GM13976 (cell line): ENCODE measurements around the gene COMMD8.

Source experiments
- DNase-seq: peaks from one replicate; pipeline ENCODE4 v3.0.0; 2012; ENCODE audit warnings: low spot score
- CTCF ChIP-seq: IDR thresholded peaks from 2 replicates; pipeline ENCODE4 v1.5.1; 2012; ENCODE audit warnings: borderline replicate concordance, mild to moderate bottlenecking; ENCODE audit not compliant: insufficient read depth; ENCODE audit errors: extremely low read depth, missing control alignments, control extremely low read depth
- in situ Hi-C: fragments of 300-500 bp; cut with MboI; formaldehyde crosslinking; loops from one replicate; pipeline ENCODE4 v1.12.0; 2022; ENCODE audit warnings: low sequenced_read_pairs, mixed read lengths, inconsistent platforms; ENCODE audit not compliant: unreplicated experiment

The COMMD8 gene

GRCh38 chr4:47485768-47486167 is 22.3 kb upstream of the COMMD8 start:
- no peak for DNase-seq
- in situ Hi-C loops = no loop called here
- no peak for TF ChIP-seq CTCF

DNA sequence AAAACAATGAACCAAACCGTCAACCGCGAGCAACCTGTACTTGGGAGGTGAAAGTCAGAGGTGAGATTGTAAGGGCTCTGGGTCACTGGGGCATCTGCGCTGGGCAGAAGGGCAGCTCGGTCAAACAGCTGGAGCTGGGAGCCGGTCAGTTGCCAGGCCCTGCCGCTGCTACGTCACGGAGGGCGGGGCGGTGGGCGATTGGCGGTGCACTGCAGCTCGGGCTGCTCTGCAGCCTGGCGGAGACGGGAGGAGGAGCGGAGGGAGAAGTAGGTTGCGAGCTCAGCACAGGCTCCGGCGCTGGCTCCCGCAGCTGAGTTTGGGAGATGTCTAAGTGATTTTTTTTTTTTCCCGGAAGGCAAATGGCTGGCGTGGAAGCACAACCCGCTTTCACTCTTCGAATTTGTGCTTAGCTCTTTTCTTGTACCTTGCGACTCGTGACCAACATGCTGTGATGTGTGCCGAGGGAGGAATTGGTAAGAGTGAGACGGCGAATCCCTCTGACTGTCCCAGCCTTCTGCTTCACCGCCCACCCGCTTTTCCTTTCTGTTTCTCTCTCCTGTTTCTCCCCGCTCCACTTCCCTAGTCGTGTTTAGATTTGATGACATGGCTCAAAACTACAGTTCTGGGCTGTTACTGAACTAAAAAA is 21.7 kb upstream of the COMMD8 start, which contains the start of gene ATP10D:
ATP10D (plus strand) TSS at position 229 of the 646 bp plus-strand sequence. CDS start 27,266 bp downstream, outside the sequence.
- no peak for TF ChIP-seq CTCF
- peak; percentile 85 for DNase-seq
- in situ Hi-C loops = no loop called here

DNA sequence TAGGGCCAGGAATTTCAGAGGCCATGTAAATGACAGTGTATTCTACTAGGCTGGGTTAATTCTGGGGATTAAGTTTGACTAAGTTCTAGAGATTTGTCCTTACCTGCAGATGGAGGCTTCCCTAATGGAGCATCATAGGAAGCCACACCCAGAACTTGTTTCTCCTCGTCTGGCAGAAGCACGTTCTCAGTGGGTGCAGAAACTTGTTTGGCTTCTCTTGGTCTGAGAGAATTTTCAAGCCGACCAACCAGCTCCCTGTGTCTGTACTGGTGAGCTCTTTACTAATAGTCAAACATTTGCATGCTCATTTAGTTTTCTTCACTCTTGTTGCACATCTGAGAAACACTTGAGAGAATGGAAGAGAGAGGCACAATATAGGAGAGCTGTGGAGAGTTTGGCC is 20.7 kb upstream of the COMMD8 start:
- DNase-seq = no peak
- in situ Hi-C loops = no loop called here
- no peak for TF ChIP-seq CTCF

GRCh38 chr4:47483745-47484144 is 20.2 kb upstream of the COMMD8 start:
- in situ Hi-C loops = no loop called here
- no peak for DNase-seq
- peak; percentile 10 for TF ChIP-seq CTCF

- in situ Hi-C loops = no loop called here
- TF ChIP-seq CTCF = no peak
- no peak for DNase-seq
Observed at GRCh38 chr4:47482326-47482725, 18.8 kb upstream of the COMMD8 start.

GRCh38 chr4:47478804-47479203 is 15.3 kb upstream of the COMMD8 start:
- no peak for DNase-seq
- in situ Hi-C loops = no loop called here
- no peak for TF ChIP-seq CTCF
